HEK293 (cell line): ENCODE data around the gene CCDC30.

ENCODE experiments used
- BCL11B ChIP-seq: fragments of 450-650 bp; formaldehyde crosslinking; IDR thresholded peaks from 2 replicates; pipeline ENCODE4 v1.5.1; 2016; ENCODE audit warnings: low read depth, missing biosample characterization, missing genetic modification characterization
- GLIS1 ChIP-seq: fragments of 450-650 bp; formaldehyde crosslinking; IDR thresholded peaks from 2 replicates; pipeline ENCODE4 v1.5.1; 2016; ENCODE audit warnings: missing biosample characterization, missing genetic modification characterization
- HOXC10 ChIP-seq: sonication (generic); formaldehyde crosslinking; IDR thresholded peaks from 2 replicates; pipeline ENCODE4 v1.8.1; 2023; ENCODE audit warnings: mild to moderate bottlenecking, missing genetic modification reagents
- KLF8 ChIP-seq: fragments of 450-650 bp; formaldehyde crosslinking; IDR thresholded peaks from 2 replicates; pipeline ENCODE4 v1.5.1; 2016; ENCODE audit warnings: missing biosample characterization, missing genetic modification characterization
- OSR2 ChIP-seq: fragments of 450-650 bp; formaldehyde crosslinking; IDR thresholded peaks from 2 replicates; pipeline ENCODE4 v1.5.1; 2016; ENCODE audit warnings: missing biosample characterization, missing genetic modification characterization
- PRDM2 ChIP-seq: fragments of 450-650 bp; formaldehyde crosslinking; IDR thresholded peaks from 2 replicates; pipeline ENCODE4 v1.5.1; 2016; ENCODE audit warnings: missing biosample characterization, missing genetic modification characterization, borderline replicate concordance
- REPIN1 ChIP-seq: fragments of 450-650 bp; formaldehyde crosslinking; IDR thresholded peaks from 2 replicates; pipeline ENCODE4 v1.5.1; 2017; ENCODE audit warnings: missing biosample characterization, missing genetic modification characterization, low read depth
- SCRT1 ChIP-seq: fragments of 450-650 bp; formaldehyde crosslinking; IDR thresholded peaks from 2 replicates; pipeline ENCODE4 v1.5.1; 2016; ENCODE audit warnings: missing biosample characterization, missing genetic modification characterization, borderline replicate concordance
- ZBTB21 ChIP-seq: fragments of 450-650 bp; formaldehyde crosslinking; IDR thresholded peaks from 2 replicates; pipeline ENCODE4 v1.5.1; 2017; ENCODE audit warnings: missing biosample characterization, missing genetic modification characterization
- ZEB2 ChIP-seq: fragments of 450-650 bp; formaldehyde crosslinking; IDR thresholded peaks from 2 replicates; pipeline ENCODE4 v1.5.1; 2016; ENCODE audit warnings: missing biosample characterization, missing genetic modification characterization
- ZFHX2 ChIP-seq: fragments of 450-650 bp; formaldehyde crosslinking; conservative IDR thresholded peaks from 2 replicates; pipeline ENCODE4 v1.5.1; 2016; ENCODE audit warnings: missing biosample characterization, missing genetic modification characterization
- ZFP37 ChIP-seq: fragments of 450-650 bp; formaldehyde crosslinking; IDR thresholded peaks from 2 replicates; pipeline ENCODE4 v1.5.1; 2016; ENCODE audit warnings: missing biosample characterization, missing genetic modification characterization
- ZIC2 ChIP-seq: fragments of 450-650 bp; formaldehyde crosslinking; IDR thresholded peaks from 2 replicates; pipeline ENCODE4 v1.5.1; 2016; ENCODE audit warnings: missing biosample characterization, missing genetic modification characterization
- ZNF10 ChIP-seq: fragments of 450-650 bp; formaldehyde crosslinking; IDR thresholded peaks from 2 replicates; pipeline ENCODE4 v1.5.1; 2017; ENCODE audit warnings: missing biosample characterization, missing genetic modification characterization
- ZNF114 ChIP-seq: fragments of 450-650 bp; formaldehyde crosslinking; IDR thresholded peaks from 2 replicates; pipeline ENCODE4 v1.5.0; 2017; ENCODE audit warnings: missing biosample characterization, missing genetic modification characterization
- ZNF146 ChIP-seq: fragments of 450-650 bp; formaldehyde crosslinking; IDR thresholded peaks from 2 replicates; pipeline ENCODE4 v1.5.1; 2016; ENCODE audit warnings: missing biosample characterization, missing genetic modification characterization
- ZNF155 ChIP-seq: fragments of 450-650 bp; formaldehyde crosslinking; IDR thresholded peaks from 2 replicates; pipeline ENCODE4 v1.5.1; 2016; ENCODE audit warnings: missing biosample characterization, missing genetic modification characterization
- ZNF174 ChIP-seq: fragments of 450-650 bp; formaldehyde crosslinking; IDR thresholded peaks from 2 replicates; pipeline ENCODE4 v1.5.0; 2017; ENCODE audit warnings: missing biosample characterization, mild to moderate bottlenecking, missing genetic modification characterization
- ZNF2 ChIP-seq: fragments of 450-650 bp; formaldehyde crosslinking; IDR thresholded peaks from 2 replicates; pipeline ENCODE4 v1.5.1; 2016; ENCODE audit warnings: missing biosample characterization, missing genetic modification characterization
- ZNF211 ChIP-seq: fragments of 450-650 bp; formaldehyde crosslinking; IDR thresholded peaks from 2 replicates; pipeline ENCODE4 v1.5.1; 2016; ENCODE audit warnings: low read depth, missing biosample characterization, missing genetic modification characterization
- ZNF292 ChIP-seq: fragments of 450-650 bp; formaldehyde crosslinking; IDR thresholded peaks from 2 replicates; pipeline ENCODE4 v1.5.1; 2016; ENCODE audit warnings: low read depth, missing biosample characterization, missing genetic modification characterization, borderline replicate concordance
- ZNF302 ChIP-seq: fragments of 450-650 bp; formaldehyde crosslinking; IDR thresholded peaks from 2 replicates; pipeline ENCODE4 v1.5.1; 2016; ENCODE audit warnings: missing biosample characterization, missing genetic modification characterization, low read depth
- ZNF354C ChIP-seq: fragments of 450-650 bp; formaldehyde crosslinking; IDR thresholded peaks from 2 replicates; pipeline ENCODE4 v1.5.1; 2016; ENCODE audit warnings: missing biosample characterization, missing genetic modification characterization, low read depth, borderline replicate concordance
- ZNF366 ChIP-seq: fragments of 450-650 bp; formaldehyde crosslinking; conservative IDR thresholded peaks from 2 replicates; pipeline ENCODE4 v1.5.1; 2016; ENCODE audit warnings: missing biosample characterization, missing genetic modification characterization
- ZNF473 ChIP-seq: fragments of 450-650 bp; formaldehyde crosslinking; IDR thresholded peaks from 2 replicates; pipeline ENCODE4 v1.5.1; 2017; ENCODE audit warnings: missing biosample characterization, missing genetic modification characterization
- ZNF48 ChIP-seq: fragments of 450-650 bp; formaldehyde crosslinking; IDR thresholded peaks from 2 replicates; pipeline ENCODE4 v1.5.1; 2016; ENCODE audit warnings: missing biosample characterization, missing genetic modification characterization
- ZNF501 ChIP-seq: fragments of 450-650 bp; formaldehyde crosslinking; IDR thresholded peaks from 2 replicates; pipeline ENCODE4 v1.5.1; 2016; ENCODE audit warnings: missing biosample characterization, missing genetic modification characterization
- ZNF530 ChIP-seq: fragments of 450-650 bp; formaldehyde crosslinking; IDR thresholded peaks from 2 replicates; pipeline ENCODE4 v1.5.1; 2016; ENCODE audit warnings: low read depth, missing biosample characterization, missing genetic modification characterization
- ZNF560 ChIP-seq: fragments of 450-650 bp; formaldehyde crosslinking; IDR thresholded peaks from 2 replicates; pipeline ENCODE4 v1.5.1; 2017; ENCODE audit warnings: missing biosample characterization, missing genetic modification characterization, borderline replicate concordance
- ZNF600 ChIP-seq: fragments of 450-650 bp; formaldehyde crosslinking; IDR thresholded peaks from 2 replicates; pipeline ENCODE4 v1.5.1; 2016; ENCODE audit warnings: missing biosample characterization, missing genetic modification characterization
- ZNF654 ChIP-seq: fragments of 450-650 bp; formaldehyde crosslinking; IDR thresholded peaks from 2 replicates; pipeline ENCODE4 v1.5.1; 2016; ENCODE audit warnings: low read depth, missing biosample characterization, missing genetic modification characterization
- ZNF747 ChIP-seq: fragments of 450-650 bp; formaldehyde crosslinking; IDR thresholded peaks from 2 replicates; pipeline ENCODE4 v1.5.1; 2016; ENCODE audit warnings: missing biosample characterization, missing genetic modification characterization
- ZNF768 ChIP-seq: fragments of 450-650 bp; formaldehyde crosslinking; IDR thresholded peaks from 2 replicates; pipeline ENCODE4 v1.5.1; 2018; ENCODE audit warnings: missing biosample characterization, mild to moderate bottlenecking, missing genetic modification characterization
- ZNF776 ChIP-seq: fragments of 450-650 bp; formaldehyde crosslinking; IDR thresholded peaks from 2 replicates; pipeline ENCODE4 v1.5.0; 2017; ENCODE audit warnings: missing biosample characterization, missing genetic modification characterization, borderline replicate concordance
- ZNF777 ChIP-seq: fragments of 450-650 bp; formaldehyde crosslinking; IDR thresholded peaks from 2 replicates; pipeline ENCODE4 v1.5.1; 2017; ENCODE audit warnings: missing biosample characterization, missing genetic modification characterization, borderline replicate concordance
- ZSCAN23 ChIP-seq: fragments of 450-650 bp; formaldehyde crosslinking; IDR thresholded peaks from 2 replicates; pipeline ENCODE4 v1.5.1; 2016; ENCODE audit warnings: missing biosample characterization, missing genetic modification characterization
- ZSCAN30 ChIP-seq: fragments of 450-650 bp; IDR thresholded peaks from 2 replicates; pipeline ENCODE4 v1.5.1; 2018; ENCODE audit warnings: missing biosample characterization, mild to moderate bottlenecking, missing genetic modification characterization, moderate library complexity
- ZXDB ChIP-seq: fragments of 450-650 bp; formaldehyde crosslinking; IDR thresholded peaks from 2 replicates; pipeline ENCODE4 v1.5.1; 2016; ENCODE audit warnings: missing biosample characterization, missing genetic modification characterization

CCDC30 gene

GRCh38 chr1:42657981-42658876 is 195.1 kb downstream of the CCDC30 start, which contains the start of gene PPIH (continued):
- TF ChIP-seq PRDM2 (tag by site-specific recombination): no peak
- peak; percentile 42; the same call in 1 of the 2 replicates for TF ChIP-seq ZFP37 (tag by site-specific recombination)
- TF ChIP-seq OSR2: no peak
- no peak for TF ChIP-seq ZNF560
- TF ChIP-seq ZNF654 (tag by site-specific recombination): no peak
- TF ChIP-seq ZNF2: peak; percentile 89
- no peak for TF ChIP-seq ZNF10 (tag by site-specific recombination)
- TF ChIP-seq ZIC2 (tag by site-specific recombination): 0 out of 2 replicates have a peak, but pooled peaks have one; percentile 5
- no peak for TF ChIP-seq BCL11B (tag by site-specific recombination)
- TF ChIP-seq ZXDB (tag by site-specific recombination): peak; percentile 86
- no peak for TF ChIP-seq ZNF776
- TF ChIP-seq ZNF777 (tag by site-specific recombination): no peak
- TF ChIP-seq GLIS1 (tag by site-specific recombination): peak; percentile 67
- no peak for TF ChIP-seq ZNF114 (tag by site-specific recombination)
- no peak for TF ChIP-seq ZNF302 (tag by site-specific recombination)
- peak; percentile 88 for TF ChIP-seq ZEB2 (tag by site-specific recombination)
- TF ChIP-seq ZSCAN23 (tag by site-specific recombination): no peak
- TF ChIP-seq ZNF292 (tag by site-specific recombination): no peak
- TF ChIP-seq HOXC10 (CRISPR knock-in tag): no peak
- no peak for TF ChIP-seq ZNF48
- TF ChIP-seq ZNF174 (tag by site-specific recombination): no peak
- no peak for TF ChIP-seq ZNF747
- no peak for TF ChIP-seq REPIN1 (tag by site-specific recombination)
- peak; percentile 76 for TF ChIP-seq KLF8 (tag by site-specific recombination)
- peak; percentile 87 for TF ChIP-seq ZNF501 (tag by site-specific recombination)
- TF ChIP-seq ZNF146 (tag by site-specific recombination): no peak
- TF ChIP-seq ZBTB21: peak; percentile 70
- TF ChIP-seq ZNF354C: no peak
- no peak for TF ChIP-seq SCRT1 (tag by site-specific recombination)
- peak; percentile 3; the same call in 1 of the 2 replicates for TF ChIP-seq ZSCAN30 (tag by site-specific recombination)
- no peak for TF ChIP-seq ZNF473 (tag by site-specific recombination)
- TF ChIP-seq ZNF155 (tag by site-specific recombination): no peak
- TF ChIP-seq ZNF768 (tag by site-specific recombination): no peak
- no peak for TF ChIP-seq ZNF211 (tag by site-specific recombination)
- TF ChIP-seq ZNF530 (tag by site-specific recombination): no peak
- peak; percentile 79 for TF ChIP-seq ZFHX2 (tag by site-specific recombination)
- TF ChIP-seq ZNF366 (tag by site-specific recombination): peak; percentile 62
- TF ChIP-seq ZNF600 (tag by site-specific recombination): peak; percentile 64; the same call in 1 of the 2 replicates
